Prostate gland (tissue), 2 donors: Measurements from ENCODE around the gene TOMM40L. TPM values are rescaled to one million over a fixed set of nuclear protein-coding genes. Genes with fewer than 3 reads are reported as not detected.

Source experiments
- DNase-seq: peaks from one replicate; pipeline ENCODE4 v3.0.0-alpha.2; 2019; ENCODE audit warnings: low spot score
- H3K27ac ChIP-seq, 2 donors: fragments of 200-600 bp; sonication (generic); 2 replicates each; pipeline ENCODE4 v1.5.1; 2017 to 2019
- H3K27me3 ChIP-seq: fragments of 200-600 bp; sonication (generic); replicated peaks from 2 replicates; pipeline ENCODE4 v1.5.1; 2019; ENCODE audit not compliant: insufficient read depth
- H3K36me3 ChIP-seq, 2 donors: fragments of 200-600 bp; sonication (generic); 1 replicate in 1 of 2; 2 replicates in 1 of 2; pipeline versions ENCODE4 v1.5.1 to v1.8.1; 2017 to 2019
- H3K4me1 ChIP-seq: fragments of 200-600 bp; sonication (generic); replicated peaks from 2 replicates; pipeline ENCODE4 v1.5.1; 2019
- H3K4me3 ChIP-seq, 2 donors: fragments of 200-600 bp; sonication (generic); 2 replicates each; pipeline ENCODE4 v1.5.1; 2017 to 2019
- H3K9me3 ChIP-seq: fragments of 200-600 bp; sonication (generic); 2 replicates; pipeline ENCODE4 v1.5.1; 2017
- CTCF ChIP-seq, 4 experiments: fragments of 200-600 bp in 2 of 4; fragments of 450-650 bp in 2 of 4; sonication (generic) in 2 of 4; IDR thresholded peaks; 1 replicate in 3 of 4; 2 replicates in 1 of 4; pipeline ENCODE4 v1.5.1; 2016 to 2019; ENCODE audit warnings: antibody characterized with exemption in 4 of 4, mild to moderate bottlenecking in 2 of 4, moderate library complexity in 2 of 4
- POLR2A ChIP-seq: fragments of 450-650 bp; IDR thresholded peaks from one replicate; pipeline ENCODE4 v1.6.1; 2016; ENCODE audit warnings: antibody characterized with exemption, mild to moderate bottlenecking
- POLR2AphosphoS5 ChIP-seq: sonication (generic); formaldehyde crosslinking; IDR thresholded peaks from one replicate; pipeline ENCODE4 v1.6.1; 2017; ENCODE audit warnings: antibody characterized with exemption
- WGBS: methylation state at CpG from one replicate; pipeline ENCODE4 v1.1.5; 2018; 5-methylcytosine and 5-hydroxymethylcytosine counted together
- intact Hi-C: fragments of 100-400 bp; cut with DNase I; formaldehyde crosslinking; loops from one replicate; pipeline ENCODE4 v1.14.2; 2022
- total RNA-seq, 2 donors: library from RNA; depleted of rRNA; stranded (reverse); fragments of >200 nt; gene quantifications; one replicate each; pipeline ENCODE4 v1.1.0, GENCODE V29; 2016

The TOMM40L gene
- total RNA-seq, 2 donors from 2014 or later: 7.5 to 15.6 TPM

- no peak for DNase-seq
- no peaks in the 10 kb centered on the region for H3K36me3 ChIP-seq
- no peaks in the 10 kb centered on the region for H3K9me3 ChIP-seq
- TF ChIP-seq CTCF (IDR thresholded peaks at IDR 0.05) (no peak), POLR2AphosphoS5 (no peak), POLR2A (no peak)
- peak overlapping the region; percentile 33 to 96 for H3K27ac ChIP-seq
- no peak overlapping the region for H3K4me3 ChIP-seq
- no peaks in the 10 kb centered on the region for H3K27me3 ChIP-seq
- intact Hi-C loops: loop anchor here (5.0 kb wide), 2 partner anchors 113 to 188 kb away; partner anchors contain the start of gene SDHC
- H3K4me1 ChIP-seq: no peaks in the 10 kb centered on the region
- 57% methylated on average over 5 of the region's 5 CpGs for WGBS
Measured at GRCh38 chr1:161199506-161200139, 26.2 kb upstream of the TOMM40L start.

GRCh38 chr1:161200421-161200991, 25.4 kb upstream of the TOMM40L start:
- Histone ChIP-seq H3K36me3 (no peaks in the 10 kb centered on the region), H3K27ac (peak overlapping the region; percentile 96 to 97), H3K9me3 (no peaks in the 10 kb centered on the region), H3K27me3 (no peaks in the 10 kb centered on the region), H3K4me3 (no peak overlapping the region), H3K4me1 (no peaks in the 10 kb centered on the region)
- no peak for DNase-seq
- intact Hi-C loops: loop anchor here (5.0 kb wide), 2 partner anchors 112 to 187 kb away; partner anchors contain the start of gene SDHC
- 76% methylated on average over 5 of the region's 5 CpGs for WGBS
- TF ChIP-seq POLR2AphosphoS5 (no peak), CTCF (IDR thresholded peaks at IDR 0.05) (no peak), POLR2A (no peak)

GRCh38 chr1:161200992-161201835, 24.6 kb upstream of the TOMM40L start:
- TF ChIP-seq POLR2A (no peak), POLR2AphosphoS5 (no peak), CTCF (IDR thresholded peaks at IDR 0.05) (no peak)
- 38% methylated on average over 13 of the region's 13 CpGs for WGBS

GRCh38 chr1:161201836-161202712, 23.8 kb upstream of the TOMM40L start, which contains the start of gene NDUFS2:
NDUFS2 (plus strand) TSS chr1:161202367; CDS start chr1:161202386, 19 bp downstream.
- no peaks in the 10 kb centered on the region for H3K9me3 ChIP-seq
- H3K4me1 ChIP-seq: no peaks in the 10 kb centered on the region
- peak; percentile 99 for DNase-seq
- peak within 1 kb of the TSS; percentile 62 to 69 for H3K4me3 ChIP-seq
- under 1% methylated on average over 51 of the region's 53 CpGs for WGBS
- peak in 1 of 4 experiments; percentile 6 for TF ChIP-seq CTCF (IDR thresholded peaks at IDR 0.05)
- TF ChIP-seq POLR2AphosphoS5: peak; percentile 97
- peak; percentile 75 for TF ChIP-seq POLR2A
- H3K27me3 ChIP-seq: no peaks in the 10 kb centered on the region
- no peaks in the 10 kb centered on the region for H3K36me3 ChIP-seq
- intact Hi-C loops: loop anchor here (5.0 kb wide), 2 partner anchors 110 to 185 kb away; partner anchors contain the start of gene SDHC
- H3K27ac ChIP-seq: peak within 1 kb of the TSS; percentile 96 to 97

More at GRCh38 chr1:161200992-161201835, 24.6 kb upstream of the TOMM40L start:
- H3K9me3 ChIP-seq: no peaks in the 10 kb centered on the region
- no peaks in the 10 kb centered on the region for H3K36me3 ChIP-seq
- peak overlapping the region; percentile 62 to 69 for H3K4me3 ChIP-seq
- no peaks in the 10 kb centered on the region for H3K27me3 ChIP-seq
- DNase-seq: peak; percentile 18
- H3K4me1 ChIP-seq: no peaks in the 10 kb centered on the region
- H3K27ac ChIP-seq: peak overlapping the region; percentile 96 to 97
- intact Hi-C loops: loop anchor here (5.0 kb wide), 2 partner anchors 111 to 186 kb away; partner anchors contain the start of gene SDHC
